ENCODE data around the gene LYPLA2. TPM values are rescaled to one million over a fixed set of nuclear protein-coding genes. Genes with fewer than 3 reads are reported as not detected.
"Not testable (repeated sequence)": the region's sequence is repeated elsewhere in the genome, so short reads cannot be mapped to it uniquely, and the experiment has no call there.

LYPLA2 gene
- total RNA-seq, 1 donor from 2014 or later, result 56.2 TPM

GRCh38 chr1:23777979-23778814 is 12.7 kb upstream of the LYPLA2 start, which contains the start of gene PITHD1:
Gene PITHD1 (plus strand): TSS chr1:23778418. CDS start chr1:23778516, 98 bp downstream.
- TF ChIP-seq POLR2A (IDR thresholded peaks at IDR 0.05), result peak in 1 of 2 donors; percentile 83
- TF ChIP-seq CTCF (IDR thresholded peaks at IDR 0.05), result no peak
- peak in 1 of 2 donors; percentile 53 for TF ChIP-seq POLR2AphosphoS5 (IDR thresholded peaks at IDR 0.05; ENCODE audit: insufficient read depth in 1 of 2, low read depth in 1 of 2)
- H3K9me3 ChIP-seq, result no peaks in the 10 kb centered on the region
- peaks cover 30% of the 10 kb centered on the region for H3K4me1 ChIP-seq
- peak within 1 kb of the TSS; percentile 95 to 96 for H3K4me3 ChIP-seq
- H3K36me3 ChIP-seq, result peaks cover 0 to 11% of the 10 kb centered on the region in 2 donors
- no peak for DNase-seq (ENCODE audit: extremely low spot score in 2 of 2)
- peak within 1 kb of the TSS; percentile 81 for H3K27ac ChIP-seq
- no peaks in the 10 kb centered on the region for H3K27me3 ChIP-seq
- intact Hi-C loops (cut with DNase I), result no loop called here

GRCh38 chr1:23779826-23780371 is 11.0 kb upstream of the LYPLA2 start:
- Histone ChIP-seq H3K9me3 (no peaks in the 10 kb centered on the region), H3K27me3 (no peaks in the 10 kb centered on the region), H3K36me3 (peaks cover 0 to 11% of the 10 kb centered on the region in 2 donors), H3K4me1 (peaks cover 30% of the 10 kb centered on the region), H3K27ac (no peak overlapping the region), H3K4me3 (no peak overlapping the region)
- intact Hi-C loops (cut with DNase I), result no loop called here
- TF ChIP-seq POLR2A (IDR thresholded peaks at IDR 0.05) (no peak), POLR2AphosphoS5 (IDR thresholded peaks at IDR 0.05; ENCODE audit: insufficient read depth in 1 of 2, low read depth in 1 of 2) (no peak), CTCF (IDR thresholded peaks at IDR 0.05) (no peak)
- DNase-seq (ENCODE audit: extremely low spot score in 2 of 2), result no peak

GRCh38 chr1:23783141-23783540 is 7.8 kb upstream of the LYPLA2 start:
- H3K36me3 ChIP-seq, result peaks cover 0 to 36% of the 10 kb centered on the region in 2 donors
- DNase-seq (ENCODE audit: extremely low spot score in 2 of 2); H3K27ac ChIP-seq; intact Hi-C loops (cut with DNase I); H3K4me3 ChIP-seq; H3K9me3 ChIP-seq; H3K27me3 ChIP-seq: not testable (repeated sequence)
- peaks cover 21% of the 10 kb centered on the region for H3K4me1 ChIP-seq

GRCh38 chr1:23784846-23785245 is 6.1 kb upstream of the LYPLA2 start:
- Histone ChIP-seq H3K4me1 (peaks cover 10% of the 10 kb centered on the region), H3K27me3 (no peaks in the 10 kb centered on the region), H3K36me3 (peaks cover 0 to 36% of the 10 kb centered on the region in 2 donors), H3K4me3 (no peak overlapping the region), H3K27ac (no peak overlapping the region), H3K9me3 (no peaks in the 10 kb centered on the region)
- no peak for DNase-seq (ENCODE audit: extremely low spot score in 2 of 2)
- TF ChIP-seq POLR2AphosphoS5 (IDR thresholded peaks at IDR 0.05; ENCODE audit: insufficient read depth in 1 of 2, low read depth in 1 of 2), result no peak
- intact Hi-C loops (cut with DNase I), result no loop called here

GRCh38 chr1:23787701-23788100 is 3.2 kb upstream of the LYPLA2 start:
- Histone ChIP-seq H3K4me3 (no peak overlapping the region), H3K9me3 (no peaks in the 10 kb centered on the region), H3K27me3 (no peaks in the 10 kb centered on the region), H3K36me3 (peaks cover 0 to 25% of the 10 kb centered on the region in 2 donors), H3K4me1 (peaks cover 21% of the 10 kb centered on the region), H3K27ac (no peak overlapping the region)
- DNase-seq (ENCODE audit: extremely low spot score in 2 of 2), result no peak
- intact Hi-C loops (cut with DNase I), result no loop called here
- no peak for TF ChIP-seq POLR2A (IDR thresholded peaks at IDR 0.05)
- TF ChIP-seq POLR2AphosphoS5 (IDR thresholded peaks at IDR 0.05; ENCODE audit: insufficient read depth in 1 of 2, low read depth in 1 of 2), result no peak
- no peak for TF ChIP-seq CTCF (IDR thresholded peaks at IDR 0.05)

- peaks cover 0 to 25% of the 10 kb centered on the region in 2 donors for H3K36me3 ChIP-seq
- TF ChIP-seq POLR2AphosphoS5 (IDR thresholded peaks at IDR 0.05; ENCODE audit: insufficient read depth in 1 of 2, low read depth in 1 of 2) (no peak), POLR2A (IDR thresholded peaks at IDR 0.05) (no peak), CTCF (IDR thresholded peaks at IDR 0.05) (no peak)
- no peaks in the 10 kb centered on the region for H3K9me3 ChIP-seq
- H3K27ac ChIP-seq, result no peak overlapping the region
- H3K27me3 ChIP-seq, result no peaks in the 10 kb centered on the region
- no peak overlapping the region for H3K4me3 ChIP-seq
- DNase-seq (ENCODE audit: extremely low spot score in 2 of 2), result no peak
- peaks cover 31% of the 10 kb centered on the region for H3K4me1 ChIP-seq
- intact Hi-C loops (cut with DNase I), result no loop called here
Measured at GRCh38 chr1:23788695-23789094, 2.2 kb upstream of the LYPLA2 start.
